Measurements from ENCODE around the gene HMG20B. TPM values are rescaled to one million over a fixed set of nuclear protein-coding genes. Genes with fewer than 3 reads are reported as not detected.

Gene HMG20B
- total RNA-seq, 1 donor from 2014 or later = 135 TPM

DNA sequence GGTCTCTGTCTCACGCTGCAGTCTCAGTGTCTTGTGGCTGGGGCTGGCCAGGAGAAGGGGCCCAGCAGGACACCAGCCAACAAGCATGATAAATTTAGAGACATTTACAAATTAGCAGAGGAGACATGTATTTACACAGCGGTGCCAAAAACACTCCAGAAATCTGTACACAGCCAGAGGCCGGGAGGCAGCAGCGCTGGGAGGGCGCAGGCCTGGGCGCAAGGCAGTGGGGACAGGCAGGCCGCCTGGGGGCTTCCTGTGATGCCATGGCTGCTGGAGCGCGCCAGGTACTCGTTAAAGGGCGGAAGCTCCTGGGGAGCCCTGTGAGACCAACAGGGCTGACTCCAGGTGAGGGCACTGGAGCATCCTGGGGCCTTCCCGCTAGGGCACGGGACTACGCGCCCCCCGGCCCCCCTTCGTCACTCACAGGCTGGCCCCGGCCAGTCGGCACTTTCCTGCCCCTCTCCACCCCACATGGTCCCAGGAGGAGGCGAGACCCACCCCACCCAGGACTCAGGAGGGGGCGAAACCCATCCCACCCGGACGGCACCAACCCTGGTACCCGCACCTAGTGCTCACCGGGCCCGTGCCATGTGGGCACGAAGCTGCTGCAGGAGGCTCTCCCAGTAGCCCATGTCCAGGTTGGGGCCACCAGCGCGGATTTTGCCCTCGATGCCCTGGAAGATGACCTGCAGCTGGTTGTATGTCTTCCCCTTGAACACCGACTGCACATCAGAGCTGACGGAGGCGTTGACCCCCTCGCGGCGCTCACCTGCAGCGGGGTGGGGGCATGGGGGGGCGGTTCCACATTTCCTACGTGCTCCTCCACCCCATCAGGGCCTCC, 41.3 kb downstream of the HMG20B start:
- DNase-seq (ENCODE audit: low read depth) = no peak
- no peak overlapping the region for H3K4me3 ChIP-seq (ENCODE audit: low read depth, low read length)
- TF ChIP-seq, protein P1, sequence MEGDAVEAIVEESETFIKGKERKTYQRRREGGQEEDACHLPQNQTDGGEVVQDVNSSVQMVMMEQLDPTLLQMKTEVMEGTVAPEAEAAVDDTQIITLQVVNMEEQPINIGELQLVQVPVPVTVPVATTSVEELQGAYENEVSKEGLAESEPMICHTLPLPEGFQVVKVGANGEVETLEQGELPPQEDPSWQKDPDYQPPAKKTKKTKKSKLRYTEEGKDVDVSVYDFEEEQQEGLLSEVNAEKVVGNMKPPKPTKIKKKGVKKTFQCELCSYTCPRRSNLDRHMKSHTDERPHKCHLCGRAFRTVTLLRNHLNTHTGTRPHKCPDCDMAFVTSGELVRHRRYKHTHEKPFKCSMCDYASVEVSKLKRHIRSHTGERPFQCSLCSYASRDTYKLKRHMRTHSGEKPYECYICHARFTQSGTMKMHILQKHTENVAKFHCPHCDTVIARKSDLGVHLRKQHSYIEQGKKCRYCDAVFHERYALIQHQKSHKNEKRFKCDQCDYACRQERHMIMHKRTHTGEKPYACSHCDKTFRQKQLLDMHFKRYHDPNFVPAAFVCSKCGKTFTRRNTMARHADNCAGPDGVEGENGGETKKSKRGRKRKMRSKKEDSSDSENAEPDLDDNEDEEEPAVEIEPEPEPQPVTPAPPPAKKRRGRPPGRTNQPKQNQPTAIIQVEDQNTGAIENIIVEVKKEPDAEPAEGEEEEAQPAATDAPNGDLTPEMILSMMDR (conservative IDR thresholded peaks at IDR 0.05; ENCODE audit: low read depth, low read length) = no peak

DNA sequence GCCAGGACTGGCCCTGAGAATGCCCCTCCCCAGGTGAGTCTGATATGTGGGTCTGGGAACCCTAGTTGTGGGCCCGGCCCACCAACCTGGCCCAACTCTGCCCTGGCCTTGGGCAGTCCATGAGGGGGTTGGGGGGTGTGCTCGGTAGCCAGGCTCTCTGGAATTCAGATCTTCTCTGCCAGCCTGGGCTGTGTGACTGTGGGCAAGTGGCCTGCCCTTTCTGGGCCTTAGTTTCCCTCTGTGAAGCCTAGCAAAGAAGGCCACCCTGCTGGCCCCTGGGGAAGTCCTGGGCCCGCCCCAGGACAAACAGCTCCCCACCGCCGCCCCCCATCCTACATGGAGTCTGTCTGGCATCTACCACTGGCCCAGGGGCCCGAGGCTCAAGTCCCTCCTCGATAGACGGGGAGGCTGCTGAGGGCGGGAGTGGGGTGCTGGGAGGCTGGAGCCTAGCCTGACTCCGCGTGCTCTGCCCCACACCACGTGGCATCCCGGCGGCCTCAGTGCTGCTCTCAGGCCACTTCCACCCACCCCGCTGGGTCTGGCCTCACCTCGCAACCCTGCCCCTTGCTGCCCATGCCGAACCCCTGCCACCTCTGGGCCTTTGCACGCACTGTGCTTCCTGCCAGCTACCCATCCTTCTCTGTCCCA, 42.2 kb downstream of the HMG20B start:
- TF ChIP-seq, protein P1 (conservative IDR thresholded peaks at IDR 0.05; ENCODE audit: low read depth, low read length) = no peak
- no peak overlapping the region for H3K4me3 ChIP-seq (ENCODE audit: low read depth, low read length)
- no peak for DNase-seq (ENCODE audit: low read depth)

DNA sequence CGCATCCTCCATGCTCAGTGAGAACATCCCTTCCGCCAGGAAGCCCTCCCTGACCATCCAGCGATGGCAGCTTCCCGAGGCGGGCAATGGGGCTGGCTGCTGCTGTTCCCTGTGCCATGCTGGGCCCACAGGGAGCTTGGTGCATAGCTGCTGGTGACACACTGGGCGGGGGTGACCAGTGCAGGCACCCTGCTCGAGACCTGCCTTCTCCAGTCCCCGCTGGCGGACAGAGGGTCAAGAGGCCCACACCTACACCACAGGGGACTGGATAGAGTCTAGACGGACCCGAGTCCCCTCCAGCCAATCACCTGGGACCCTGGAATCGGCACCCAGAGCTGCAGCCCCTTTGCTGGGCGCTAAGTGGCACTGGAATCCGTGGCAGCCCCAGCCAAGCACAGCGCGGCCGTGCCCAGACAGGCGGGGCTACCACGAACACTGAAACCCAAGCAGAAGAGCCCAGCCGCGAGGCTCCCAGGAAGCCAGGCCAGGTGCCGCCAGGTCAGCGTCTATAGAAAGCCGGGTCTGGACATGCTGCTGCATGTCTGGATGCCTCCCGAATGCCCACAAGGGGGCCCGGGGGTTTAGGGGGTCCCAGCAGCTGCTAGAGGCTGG, 42.9 kb downstream of the HMG20B start:
- no peak for DNase-seq (ENCODE audit: low read depth)
- TF ChIP-seq, protein P1 (conservative IDR thresholded peaks at IDR 0.05; ENCODE audit: low read depth, low read length) = no peak

DNA sequence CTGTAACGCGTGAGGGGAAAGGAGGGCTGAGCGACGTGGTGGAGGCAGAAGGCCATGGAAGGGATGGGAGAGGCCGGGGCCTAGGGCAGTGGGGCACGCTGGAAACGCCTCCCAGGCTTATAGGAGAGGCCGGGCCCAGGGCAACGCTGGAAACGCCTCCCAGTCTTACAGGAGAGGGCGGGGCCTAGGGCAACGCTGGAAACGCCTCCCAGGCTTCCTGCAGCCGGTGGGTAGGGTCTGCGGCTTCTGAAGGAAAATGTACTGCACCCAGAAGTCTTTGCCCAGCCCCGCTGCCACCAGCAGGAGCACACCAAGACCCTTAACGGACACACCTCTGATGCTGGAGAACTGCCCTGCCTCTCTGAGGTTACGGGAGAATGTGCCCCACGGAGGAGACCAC, 44.7 kb downstream of the HMG20B start:
- TF ChIP-seq, protein P1 (conservative IDR thresholded peaks at IDR 0.05; ENCODE audit: low read depth, low read length) = no peak
- DNase-seq (ENCODE audit: low read depth) = no peak
- no peak overlapping the region for H3K4me3 ChIP-seq (ENCODE audit: low read depth, low read length)

More for the DNA sequence above, 42.9 kb downstream of the HMG20B start:
- no peak overlapping the region for H3K4me3 ChIP-seq (ENCODE audit: low read depth, low read length)

DNA sequence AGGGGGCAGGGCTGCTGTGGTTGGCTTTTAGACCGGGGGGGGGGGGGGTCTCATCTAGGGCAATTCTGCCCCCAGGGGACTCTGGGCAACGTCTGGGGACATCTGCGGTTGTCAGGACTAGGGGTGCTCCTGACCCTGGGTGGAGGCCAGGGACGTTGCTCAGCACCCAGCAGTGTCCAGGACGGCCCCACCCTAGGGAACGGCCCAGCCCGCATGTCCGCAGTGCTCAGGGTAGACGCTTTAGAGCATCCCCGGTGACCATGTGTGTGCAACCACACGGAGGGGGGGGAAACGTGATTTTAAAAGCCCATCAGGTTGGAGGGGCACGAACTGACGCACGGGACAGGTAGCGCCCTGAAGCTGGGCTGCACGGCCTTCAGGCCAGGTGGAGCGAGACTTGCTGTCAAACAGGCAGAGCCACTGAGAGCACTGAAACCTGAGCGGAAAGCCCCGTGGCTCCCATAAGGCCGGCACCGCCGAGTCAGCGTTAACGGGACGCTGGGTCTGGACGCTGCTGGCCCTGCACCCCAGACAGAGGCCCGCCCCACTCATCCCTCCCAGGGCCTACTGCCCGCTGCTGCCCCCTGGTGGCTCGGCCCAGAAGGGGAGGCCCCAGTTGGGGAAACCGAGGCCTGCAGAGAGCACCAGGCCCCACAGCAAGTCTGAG, 45.5 kb downstream of the HMG20B start:
- DNase-seq (ENCODE audit: low read depth) = no peak
- TF ChIP-seq, protein P1 (conservative IDR thresholded peaks at IDR 0.05; ENCODE audit: low read depth, low read length) = peak; percentile 83
- no peak overlapping the region for H3K4me3 ChIP-seq (ENCODE audit: low read depth, low read length)

DNA sequence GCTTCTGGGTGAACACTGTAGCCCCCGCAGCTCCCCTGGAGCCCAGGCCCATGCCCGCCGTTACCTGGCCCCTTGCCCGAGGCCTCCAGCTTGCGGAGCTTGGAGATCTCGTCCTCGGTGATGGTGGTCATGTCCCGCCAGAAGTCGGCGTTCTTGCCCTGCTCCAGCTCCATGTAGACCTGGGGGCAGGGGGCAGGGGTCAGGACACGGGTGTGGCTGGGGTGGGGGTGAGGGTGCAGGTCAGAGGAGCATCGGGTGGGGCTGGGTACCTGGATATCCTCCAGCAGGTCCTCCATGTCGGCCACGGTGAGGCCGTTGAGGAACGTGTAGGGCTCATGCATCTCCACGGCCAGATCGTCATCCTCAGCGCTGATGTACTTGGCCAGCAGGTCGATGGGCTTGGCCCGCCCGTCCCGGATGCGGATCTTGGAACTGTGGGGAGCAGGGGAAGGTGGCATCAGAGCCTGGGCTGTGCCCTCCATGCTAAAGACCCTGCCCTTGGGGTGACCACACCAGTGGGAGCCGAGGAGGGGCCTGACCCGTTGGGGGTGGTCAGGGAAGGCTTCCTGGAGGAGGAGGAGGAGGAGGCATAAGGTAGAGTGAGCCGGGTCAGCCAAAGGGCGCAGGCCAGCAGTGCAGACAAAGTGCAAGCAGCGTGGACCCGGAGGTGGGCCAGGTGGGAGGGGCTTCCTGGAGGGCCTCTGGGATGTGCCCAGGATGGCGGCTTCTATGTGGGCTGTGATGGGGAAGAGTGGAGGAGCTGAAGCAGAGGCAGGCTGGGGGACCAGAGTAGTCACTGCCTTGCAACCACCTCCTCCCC, 46.3 kb downstream of the HMG20B start:
- no peak for DNase-seq (ENCODE audit: low read depth)
- TF ChIP-seq, protein P1 (conservative IDR thresholded peaks at IDR 0.05; ENCODE audit: low read depth, low read length) = no peak

More for the DNA sequence above, 46.3 kb downstream of the HMG20B start:
- no peak overlapping the region for H3K4me3 ChIP-seq (ENCODE audit: low read depth, low read length)
